HG03097 (cell line): ENCODE data around the gene CD248.
"Not testable (repeated sequence)": the region's sequence is repeated elsewhere in the genome, so short reads cannot be mapped to it uniquely, and the experiment has no call there.

Experiments used
- ATAC-seq: cut with Tn5 transposase; IDR thresholded peaks from one replicate; pipeline ENCODE4 v1.9.1; 2021; ENCODE audit not compliant: unreplicated experiment, low FRiP score

CD248 gene

GRCh38 chr11:66277064-66277463 is 39.8 kb downstream of the CD248 start:
- ATAC-seq, result not testable (repeated sequence)

- ATAC-seq, result not testable (repeated sequence)
Observed at GRCh38 chr11:66276619-66277018, 40.2 kb downstream of the CD248 start.

GRCh38 chr11:66275984-66276612 is 40.7 kb downstream of the CD248 start:
- ATAC-seq, result no peak

GRCh38 chr11:66275396-66275795 is 41.4 kb downstream of the CD248 start:
- no peak for ATAC-seq

GRCh38 chr11:66274219-66274618 is 42.6 kb downstream of the CD248 start:
- ATAC-seq, result no peak

GRCh38 chr11:66272596-66272995 is 44.2 kb downstream of the CD248 start:
- no peak for ATAC-seq

GRCh38 chr11:66271816-66272215 is 45.0 kb downstream of the CD248 start:
- ATAC-seq, result no peak

- no peak for ATAC-seq
Observed at GRCh38 chr11:66268952-66269905, 47.6 kb downstream of the CD248 start.

- ATAC-seq, result peak; percentile 91
Observed at GRCh38 chr11:66268244-66268951, 48.4 kb downstream of the CD248 start, which contains the start of gene RAB1B. RAB1B (plus strand) TSS chr11:66268639; CDS start chr11:66268680, 41 bp downstream.

GRCh38 chr11:66267379-66268243 is 49.2 kb downstream of the CD248 start:
- ATAC-seq, result peak; percentile 42

GRCh38 chr11:66267039-66267378 is 49.8 kb downstream of the CD248 start:
- ATAC-seq, result no peak

GRCh38 chr11:66266378-66267038 is 50.3 kb downstream of the CD248 start:
- ATAC-seq, result no peak

GRCh38 chr11:66265531-66266377 is 51.1 kb downstream of the CD248 start:
- ATAC-seq, result no peak

GRCh38 chr11:66264914-66265313 is 51.9 kb downstream of the CD248 start:
- ATAC-seq, result no peak
